OCI-LY3 (cell line): ENCODE results near the gene NXPH4.

ENCODE experiments used
- H2AFZ ChIP-seq: fragments of 200-600, 300-600 bp; shearing (Covaris generic); 2 replicates; pipeline ENCODE4 v1.6.0; 2014; ENCODE audit warnings: antibody characterized with exemption, low read depth, low read length
- H3K27ac ChIP-seq: fragments of 200-600, 300-600 bp; sonication (generic); 2 replicates; pipeline ENCODE4 v1.5.1; 2014; ENCODE audit warnings: mild to moderate bottlenecking, low read length, moderate library complexity, mixed read lengths
- H3K27me3 ChIP-seq: fragments of 200-600, 300-600 bp; sonication (generic); 2 replicates; pipeline ENCODE4 v1.6.1; 2014; ENCODE audit warnings: low read depth, low read length, mixed read lengths
- H3K36me3 ChIP-seq: fragments of 200-600, 300-600 bp; sonication (generic); replicated peaks from 2 replicates; pipeline ENCODE3; 2014; ENCODE audit warnings: low read depth, low read length, mixed read lengths
- H3K4me1 ChIP-seq: fragments of 300-600, 200-600 bp; sonication (generic); 2 replicates; pipeline ENCODE4 v1.6.1; 2014; ENCODE audit warnings: low read length, mixed read lengths
- H3K4me2 ChIP-seq: fragments of 200-600, 300-600 bp; sonication (generic); 2 replicates; pipeline ENCODE4 v1.6.1; 2014; ENCODE audit warnings: low read length, mixed read lengths
- H3K4me3 ChIP-seq: fragments of 300-600, 200-600 bp; sonication (generic); 2 replicates; pipeline ENCODE4 v1.5.1; 2014; ENCODE audit warnings: antibody characterized with exemption, mild to moderate bottlenecking, low read length, moderate library complexity
- H3K79me2 ChIP-seq: fragments of 300-600, 200-600 bp; shearing (Covaris generic); 2 replicates; pipeline ENCODE4 v1.6.1; 2014; ENCODE audit warnings: mild to moderate bottlenecking, low read length, mixed read lengths
- H3K9ac ChIP-seq: fragments of 300-600, 200-600 bp; shearing (Covaris generic); 2 replicates; pipeline ENCODE4 v1.6.0; 2014; ENCODE audit warnings: mild to moderate bottlenecking, low read length, moderate library complexity
- H3K9me3 ChIP-seq: fragments of 200-600, 300-600 bp; shearing (Covaris generic); 2 replicates; pipeline ENCODE4 v1.6.1; 2014; ENCODE audit warnings: low read length, mixed read lengths; ENCODE audit not compliant: insufficient read depth
- H4K20me1 ChIP-seq: fragments of 200-600, 300-600 bp; sonication (generic); 2 replicates; pipeline ENCODE4 v1.6.1; 2016; ENCODE audit warnings: low read length, mixed read lengths; ENCODE audit not compliant: insufficient read depth
- CTCF ChIP-seq: fragments of 200-600, 300-600 bp; sonication (generic); IDR thresholded peaks from 2 replicates; pipeline ENCODE4 v1.5.1; 2014; ENCODE audit warnings: antibody characterized with exemption, low read length, low read depth
- EZH2phosphoT487 ChIP-seq: fragments of 200-600 bp; shearing (Covaris generic); IDR thresholded peaks from 2 replicates; pipeline ENCODE4 v1.6.1; 2018; ENCODE audit warnings: antibody characterized with exemption, mixed run types, low read depth

NXPH4 gene

GRCh38 chr12:57236201-57236924, 19.8 kb downstream of the NXPH4 start:
- Histone ChIP-seq H3K27me3 (peaks cover 11% of the 10 kb centered on the region), H3K9ac (no peak overlapping the region), H3K79me2 (peaks cover 10% of the 10 kb centered on the region), H4K20me1 (peaks cover 6% of the 10 kb centered on the region; the same call in 1 of the 2 replicates), H3K4me2 (no peak overlapping the region), H3K27ac (no peak overlapping the region), H3K9me3 (no peaks in the 10 kb centered on the region), H2AFZ (no peak overlapping the region), H3K4me3 (no peak overlapping the region), H3K36me3 (peaks cover 34% of the 10 kb centered on the region), H3K4me1 (peaks cover 16% of the 10 kb centered on the region)
- TF ChIP-seq CTCF: no peak
- TF ChIP-seq EZH2phosphoT487: no peak

GRCh38 chr12:57236925-57237595, 20.5 kb downstream of the NXPH4 start:
- H4K20me1 ChIP-seq: peaks cover 2% of the 10 kb centered on the region; the same call in 1 of the 2 replicates
- no peak overlapping the region for H3K4me2 ChIP-seq
- H3K4me1 ChIP-seq: peaks cover 23% of the 10 kb centered on the region
- TF ChIP-seq EZH2phosphoT487 (no peak), CTCF (no peak)
- peaks cover 3% of the 10 kb centered on the region for H3K79me2 ChIP-seq
- H3K27ac ChIP-seq: no peak overlapping the region
- peaks cover 18% of the 10 kb centered on the region for H3K27me3 ChIP-seq
- H3K36me3 ChIP-seq: peaks cover 28% of the 10 kb centered on the region
- no peaks in the 10 kb centered on the region for H3K9me3 ChIP-seq
- H3K4me3 ChIP-seq: no peak overlapping the region
- no peak overlapping the region for H2AFZ ChIP-seq
- H3K9ac ChIP-seq: no peak overlapping the region

- Histone ChIP-seq H3K4me3 (peak overlapping the region; percentile 91), H3K79me2 (no peaks in the 10 kb centered on the region), H3K9ac (no peak overlapping the region), H3K4me1 (peaks cover 28% of the 10 kb centered on the region), H2AFZ (no peak overlapping the region), H3K36me3 (peaks cover 22% of the 10 kb centered on the region), H3K4me2 (peak overlapping the region; percentile 100), H3K27me3 (peaks cover 23% of the 10 kb centered on the region), H3K27ac (no peak overlapping the region), H4K20me1 (peaks cover 2% of the 10 kb centered on the region; the same call in 1 of the 2 replicates), H3K9me3 (no peaks in the 10 kb centered on the region)
- TF ChIP-seq EZH2phosphoT487: no peak
- no peak for TF ChIP-seq CTCF
These were observed 21.0 kb downstream of the NXPH4 start for GRCh38 chr12:57237596-57237931.
